NCI-H1048 (cell line): ENCODE results near the gene GLP1R.

ENCODE experiments used
- DNase-seq: peaks from one replicate; lab custom pipeline; 2025; lab: John Stamatoyannopoulos, UW

GLP1R gene

DNA sequence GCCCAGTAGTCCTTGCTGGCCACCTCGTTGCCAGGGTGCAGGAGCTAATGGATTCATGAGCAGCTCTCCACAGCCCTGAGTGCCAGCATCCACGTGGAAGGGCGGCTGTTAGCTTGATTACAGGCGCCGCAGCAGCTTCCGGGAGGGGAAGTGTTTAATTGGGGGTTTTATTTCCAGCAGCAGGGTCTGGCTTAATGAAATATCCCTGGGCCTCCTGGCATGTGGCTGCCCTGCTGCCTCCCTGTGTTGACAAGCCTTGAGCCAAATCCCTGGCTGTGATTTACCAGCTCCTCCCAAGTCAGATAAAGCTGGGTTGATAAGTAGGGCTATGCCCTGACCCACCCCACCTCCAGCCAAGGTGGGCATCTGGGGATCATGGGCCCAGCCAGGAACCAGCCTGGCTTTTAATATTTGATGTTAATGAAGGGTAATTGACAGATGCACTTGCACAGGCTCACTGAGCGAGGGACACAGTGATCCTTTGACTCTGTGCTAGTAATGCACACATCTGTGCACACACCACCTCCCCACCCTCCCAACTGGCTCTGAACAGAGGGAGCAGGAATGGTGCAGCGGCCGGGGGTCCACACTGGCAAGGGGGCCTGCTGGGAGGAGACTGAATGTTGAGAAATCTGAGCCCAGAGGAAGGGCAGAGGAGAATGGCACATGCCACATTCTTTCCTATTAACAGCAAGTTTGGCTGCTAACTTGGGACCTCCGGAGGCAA, 13.6 kb downstream of the GLP1R start:
- DNase-seq, result no peak

DNA sequence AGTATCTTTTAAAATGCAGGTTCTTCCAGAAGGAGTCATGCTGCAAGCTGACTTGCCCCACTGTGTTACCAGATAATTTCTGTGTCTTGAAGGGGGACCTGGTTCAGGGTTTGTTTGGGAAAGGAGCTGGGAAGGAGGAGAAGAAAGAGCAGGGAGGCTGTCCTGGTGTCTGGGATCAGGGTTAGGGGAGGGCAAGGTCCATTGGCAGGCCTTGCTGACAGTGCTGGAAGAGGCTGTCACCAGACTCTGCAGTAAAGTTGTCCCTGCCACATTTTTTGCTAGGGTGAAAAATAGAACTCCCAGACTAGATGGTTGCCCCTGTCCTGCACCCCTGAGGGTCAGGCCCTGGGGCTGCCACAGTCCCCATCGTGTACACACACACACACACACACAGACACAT, 14.9 kb downstream of the GLP1R start:
- no peak for DNase-seq

DNA sequence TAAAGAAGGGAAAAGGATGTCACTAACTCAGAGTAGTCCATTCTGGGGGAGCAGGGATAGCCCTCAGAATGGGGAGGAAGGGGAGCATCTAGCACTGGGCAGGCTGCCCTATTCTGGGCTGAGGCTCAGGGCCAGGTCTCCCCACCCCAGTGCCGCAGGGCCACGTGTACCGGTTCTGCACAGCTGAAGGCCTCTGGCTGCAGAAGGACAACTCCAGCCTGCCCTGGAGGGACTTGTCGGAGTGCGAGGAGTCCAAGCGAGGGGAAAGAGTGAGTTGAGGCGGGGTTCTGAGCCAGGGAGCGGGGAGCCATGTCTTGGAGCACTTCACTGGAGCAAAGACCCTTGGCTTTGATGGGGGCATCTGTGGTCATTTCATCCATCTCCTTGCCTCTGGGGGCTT, 17.0 kb downstream of the GLP1R start:
- no peak for DNase-seq

DNA sequence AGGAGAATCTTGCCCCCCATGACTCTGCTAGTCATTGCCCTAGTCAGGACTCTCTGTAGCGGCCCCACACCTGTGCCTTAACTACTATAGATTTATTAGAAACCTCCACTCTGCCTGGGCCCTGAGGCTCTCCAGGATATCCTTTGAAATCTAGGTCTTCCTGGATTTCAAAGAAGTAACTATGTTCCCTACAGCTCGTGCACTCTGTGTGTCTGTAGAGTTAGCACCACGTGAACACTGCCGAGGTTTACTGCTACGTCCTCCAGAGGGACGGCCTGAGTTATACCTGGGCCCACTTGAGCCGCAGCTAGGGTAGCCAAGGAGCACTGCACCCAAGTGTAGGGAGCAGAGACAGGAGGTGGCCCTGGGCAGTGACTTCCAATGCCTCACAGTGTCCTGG, 19.8 kb downstream of the GLP1R start:
- DNase-seq, result no peak

DNA sequence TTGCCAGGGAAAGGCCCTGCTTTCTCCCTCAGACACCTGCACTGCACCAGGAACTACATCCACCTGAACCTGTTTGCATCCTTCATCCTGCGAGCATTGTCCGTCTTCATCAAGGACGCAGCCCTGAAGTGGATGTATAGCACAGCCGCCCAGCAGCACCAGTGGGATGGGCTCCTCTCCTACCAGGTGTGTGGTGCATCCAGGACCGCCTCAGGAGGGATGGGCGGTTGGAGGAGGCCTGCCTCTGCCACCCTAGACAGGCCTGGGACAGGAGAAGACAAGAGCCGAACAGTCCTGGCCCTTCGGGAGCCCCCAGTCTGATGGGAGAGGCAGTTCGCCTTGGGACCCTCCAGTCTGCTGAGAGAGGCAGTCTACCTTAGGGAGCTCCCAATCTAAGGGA, 24.2 kb downstream of the GLP1R start:
- no peak for DNase-seq

DNA sequence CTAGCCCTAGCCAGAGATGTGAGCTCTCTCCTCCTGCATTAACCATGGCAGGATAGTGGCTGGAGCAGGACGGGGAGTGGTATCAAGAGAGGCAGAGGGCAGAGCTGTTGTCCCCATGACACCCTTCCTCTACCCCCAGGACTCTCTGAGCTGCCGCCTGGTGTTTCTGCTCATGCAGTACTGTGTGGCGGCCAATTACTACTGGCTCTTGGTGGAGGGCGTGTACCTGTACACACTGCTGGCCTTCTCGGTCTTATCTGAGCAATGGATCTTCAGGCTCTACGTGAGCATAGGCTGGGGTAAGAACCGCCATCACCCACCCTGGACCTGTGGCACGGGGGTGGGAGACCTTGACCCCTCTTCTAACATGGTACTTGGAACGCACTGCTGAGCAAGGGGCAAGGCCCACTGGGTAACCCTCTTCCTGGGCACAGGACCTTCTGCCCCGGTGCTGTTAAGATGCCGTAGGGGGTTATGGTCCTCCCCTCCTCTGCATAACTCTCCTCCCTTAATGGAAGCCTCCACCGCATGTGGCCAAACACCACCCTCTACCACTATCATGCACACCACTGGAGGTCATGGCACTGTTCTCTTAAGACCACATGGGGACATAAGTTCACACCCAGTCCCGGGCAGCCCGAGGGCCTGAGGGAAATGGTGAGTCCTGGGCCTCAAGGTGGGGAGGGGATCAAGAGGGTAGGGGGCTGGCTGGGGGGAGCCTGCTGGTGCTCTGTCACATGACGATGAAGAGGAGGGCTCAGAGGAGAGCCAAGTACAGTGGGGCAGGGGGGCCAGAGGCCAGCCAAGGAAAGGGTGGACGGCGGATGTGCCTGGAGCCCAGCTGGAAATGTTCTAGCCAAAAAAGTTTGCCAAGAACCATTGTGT, 25.1 kb downstream of the GLP1R start:
- DNase-seq, result no peak

DNA sequence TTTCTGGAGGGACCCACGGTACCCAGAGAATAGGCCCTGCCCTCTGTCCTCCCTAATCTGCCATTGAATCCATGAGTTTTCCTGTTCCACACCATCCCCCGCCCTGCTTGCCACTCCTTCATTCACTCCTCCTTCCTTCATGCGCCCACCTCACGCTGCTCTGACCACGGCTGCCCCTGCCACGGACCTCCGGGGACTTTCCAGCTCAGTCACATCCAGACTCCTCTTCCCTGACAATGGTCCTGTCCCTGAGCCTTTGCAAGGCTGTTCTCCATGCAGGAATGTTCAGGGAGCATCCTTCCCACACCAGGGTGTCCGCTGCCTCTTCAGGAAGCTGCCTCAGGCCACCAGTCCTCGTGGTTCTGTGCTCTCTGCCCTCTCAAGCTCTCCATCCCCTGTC, 25.9 kb downstream of the GLP1R start:
- DNase-seq, result no peak

DNA sequence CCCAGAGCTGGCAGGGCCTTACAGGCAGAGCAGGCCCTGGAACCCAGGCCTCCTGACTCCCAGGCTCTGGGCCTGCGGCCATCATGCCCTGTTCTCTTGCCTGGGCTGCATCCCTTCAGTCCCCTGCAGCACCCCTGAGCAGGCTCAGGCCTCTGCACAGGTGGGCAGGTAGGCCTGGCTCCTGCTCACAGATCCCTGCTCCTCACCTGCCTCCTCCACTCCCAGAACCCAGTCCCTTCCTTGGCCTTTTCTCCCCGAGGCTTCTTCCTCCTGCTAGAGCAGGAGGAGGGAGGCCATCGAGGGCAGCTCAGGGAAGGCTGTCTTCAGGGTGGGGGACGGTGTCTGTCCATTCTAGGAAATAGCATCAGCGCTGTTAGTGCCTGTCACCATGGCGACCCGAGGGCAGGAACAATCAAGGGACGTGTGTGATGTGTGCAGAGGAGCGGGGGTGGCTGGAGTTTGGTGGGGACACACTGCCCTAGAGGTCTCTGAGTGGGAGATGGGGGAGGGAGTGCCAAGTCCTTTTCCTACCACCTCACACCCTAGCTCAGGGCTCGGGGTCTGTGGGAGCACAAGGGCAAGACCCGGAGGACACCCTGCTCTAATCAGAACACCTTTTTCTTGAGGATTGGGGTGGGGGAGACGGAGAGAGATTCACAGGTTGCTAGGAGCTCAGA, 26.6 kb downstream of the GLP1R start:
- no peak for DNase-seq

DNA sequence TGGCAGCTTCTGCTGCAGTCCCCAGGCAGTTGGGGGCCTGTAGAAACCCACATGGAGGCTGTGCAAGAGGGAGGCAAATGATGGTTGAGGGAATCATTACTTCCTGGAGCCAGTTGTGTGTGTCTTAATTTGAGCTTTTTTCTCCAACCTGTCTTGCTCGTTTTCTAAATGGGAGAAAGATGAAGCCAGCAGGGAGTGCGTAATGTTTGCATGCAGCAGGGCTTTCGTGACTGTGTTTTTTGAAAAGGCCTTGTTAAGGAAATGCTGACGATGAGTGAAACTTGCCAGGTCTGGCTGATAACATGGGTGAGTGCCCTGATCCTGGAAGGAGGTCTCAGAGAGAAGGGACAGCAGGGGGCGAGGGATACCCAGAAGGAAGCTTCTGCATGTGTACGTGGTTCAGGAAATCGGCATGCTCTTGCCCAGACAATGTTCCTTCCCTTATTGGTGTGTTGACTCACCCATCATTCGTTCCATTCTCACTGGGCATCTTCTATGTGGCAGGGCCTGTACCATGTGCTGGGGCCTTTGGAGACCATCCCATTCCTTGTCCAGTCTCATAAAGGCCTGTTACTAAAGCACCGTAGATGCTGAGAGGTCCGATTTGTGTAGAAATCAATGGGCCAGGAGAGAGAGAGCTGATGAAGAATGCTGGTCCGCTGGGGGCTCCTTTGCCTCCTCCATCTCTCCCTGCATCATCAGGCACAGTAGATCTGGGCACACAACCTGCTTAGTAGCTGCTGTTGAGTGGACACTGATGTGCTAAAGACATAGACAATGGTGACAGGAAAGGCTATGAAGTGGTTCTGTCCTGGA, 27.4 kb downstream of the GLP1R start:
- no peak for DNase-seq

DNA sequence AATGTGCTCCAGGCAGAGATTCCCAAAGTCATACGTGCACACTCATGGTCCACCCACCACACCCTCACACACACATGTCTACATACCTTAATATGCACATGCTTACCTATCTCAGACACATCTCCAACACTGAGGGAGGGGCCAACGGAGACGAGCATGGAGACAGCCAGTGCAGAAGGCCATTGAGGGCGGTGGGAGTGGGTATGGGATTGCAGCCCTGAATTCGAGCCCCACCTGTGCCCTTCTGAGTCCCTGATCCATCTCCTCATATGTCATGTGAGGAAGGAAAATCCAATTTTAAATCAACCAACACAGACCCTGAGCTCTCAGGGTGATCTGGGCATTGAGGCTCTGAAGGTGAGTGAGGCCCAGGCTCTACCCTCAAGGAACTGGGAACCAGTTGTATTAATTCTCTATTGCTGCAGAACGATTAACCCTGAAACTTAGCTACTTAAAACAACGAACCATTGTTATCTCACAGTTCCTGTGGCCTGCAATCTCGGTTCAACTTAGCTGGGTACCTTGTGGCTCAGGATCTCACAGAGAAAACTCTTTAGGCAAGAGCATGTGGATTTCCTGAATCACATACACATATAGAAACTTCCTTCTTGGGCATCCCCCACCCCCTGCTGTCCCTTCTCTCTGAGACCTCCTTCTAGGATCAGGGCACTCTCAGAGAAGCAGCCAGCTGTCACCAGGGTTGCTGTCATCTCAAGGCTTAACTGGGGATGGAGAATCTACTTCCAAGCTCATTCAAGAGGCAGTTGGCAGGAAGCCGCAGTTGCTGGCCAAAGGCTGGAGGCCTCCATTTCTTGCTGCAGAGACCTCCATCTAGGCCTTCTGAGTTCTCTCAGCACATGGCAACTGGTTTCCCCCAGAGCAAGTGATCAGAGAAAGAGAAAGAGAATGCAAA, 28.3 kb downstream of the GLP1R start:
- no peak for DNase-seq

DNA sequence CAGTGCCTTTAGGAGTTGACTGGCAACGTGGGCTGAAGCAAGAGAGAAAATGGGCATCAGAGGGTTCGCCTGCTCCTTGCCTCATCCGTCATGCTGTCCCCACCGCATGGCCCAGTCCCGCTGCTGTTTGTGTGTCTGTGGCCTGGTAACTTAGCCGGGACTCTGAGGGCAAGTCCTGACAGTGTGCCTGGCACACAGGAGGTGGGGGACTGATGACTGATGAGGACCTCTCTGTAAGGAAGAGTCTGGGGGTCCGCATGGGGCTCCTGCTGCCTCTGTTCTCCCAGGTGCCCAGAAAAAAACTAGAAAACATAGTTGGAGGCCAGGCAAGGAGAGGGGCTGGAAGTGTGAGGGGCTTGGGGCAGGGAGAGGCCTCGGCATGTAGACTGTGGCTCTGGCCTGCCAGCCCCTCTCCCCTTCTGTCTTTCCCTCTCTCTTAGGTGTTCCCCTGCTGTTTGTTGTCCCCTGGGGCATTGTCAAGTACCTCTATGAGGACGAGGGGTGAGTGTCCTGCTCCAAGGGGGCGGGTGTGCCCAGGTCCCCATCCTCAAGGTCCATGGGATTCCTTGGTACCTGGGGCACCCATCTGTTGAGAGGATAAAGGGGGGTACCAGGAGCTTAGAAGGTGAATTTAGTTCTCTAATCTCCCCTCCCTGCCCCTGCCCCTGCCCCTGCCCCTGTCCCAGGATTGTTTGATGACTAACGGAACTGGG, 29.5 kb downstream of the GLP1R start:
- no peak for DNase-seq

DNA sequence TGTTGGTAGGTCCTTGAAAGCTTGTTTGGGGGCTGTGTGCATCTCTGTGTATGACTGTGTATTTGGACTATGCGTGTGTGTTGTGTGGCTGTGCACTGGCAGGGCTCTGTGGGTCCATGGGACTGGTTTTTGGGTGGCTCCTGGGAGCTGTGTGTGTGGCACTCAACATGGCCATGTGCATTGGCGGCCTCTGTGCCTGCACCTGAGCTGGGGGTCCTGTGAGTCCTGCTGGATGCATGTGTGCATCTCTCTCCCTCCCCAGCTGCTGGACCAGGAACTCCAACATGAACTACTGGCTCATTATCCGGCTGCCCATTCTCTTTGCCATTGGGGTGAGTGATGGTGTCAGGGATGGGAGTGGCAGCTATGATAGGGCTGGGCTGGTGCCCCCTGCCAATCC, 30.1 kb downstream of the GLP1R start:
- no peak for DNase-seq

DNA sequence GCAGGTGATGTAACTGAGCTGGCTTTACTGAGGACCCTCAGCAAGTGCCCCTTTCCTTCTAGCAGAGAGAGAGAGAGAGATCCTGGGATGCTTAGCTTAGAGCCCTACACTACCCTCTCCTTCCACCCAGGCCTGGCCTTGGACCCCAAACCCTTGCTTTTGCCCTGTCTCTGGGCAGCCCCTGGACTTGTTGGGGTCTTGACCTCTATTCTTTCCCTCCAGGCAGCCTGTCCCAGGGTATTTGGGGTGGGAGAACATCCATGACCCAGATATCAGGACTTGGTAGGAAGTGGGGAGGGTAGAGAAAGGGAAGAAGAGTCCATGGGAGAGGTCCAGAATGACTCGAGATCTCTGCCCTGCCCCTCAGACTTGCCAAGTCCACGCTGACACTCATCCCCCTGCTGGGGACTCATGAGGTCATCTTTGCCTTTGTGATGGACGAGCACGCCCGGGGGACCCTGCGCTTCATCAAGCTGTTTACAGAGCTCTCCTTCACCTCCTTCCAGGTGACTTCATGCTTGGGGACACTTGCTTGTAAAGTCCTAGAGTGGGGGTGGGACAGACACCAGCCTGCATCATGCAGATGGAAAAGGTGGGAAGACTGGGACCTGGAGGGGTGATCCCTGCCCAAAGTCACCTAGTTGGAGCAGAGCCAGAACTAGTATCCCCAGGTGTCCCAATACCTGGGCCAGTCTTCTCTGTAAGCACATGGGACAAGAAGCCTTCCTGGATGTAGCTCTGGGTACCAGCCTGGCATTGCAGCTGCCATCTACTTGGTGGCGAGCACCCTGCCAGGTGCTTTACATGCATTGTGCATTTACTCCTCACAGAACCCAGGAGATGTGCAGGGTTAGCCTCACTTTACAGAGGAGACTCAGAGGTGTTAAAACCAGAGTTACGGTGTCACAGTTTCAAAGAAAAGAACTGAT, 30.9 kb downstream of the GLP1R start:
- no peak for DNase-seq

DNA sequence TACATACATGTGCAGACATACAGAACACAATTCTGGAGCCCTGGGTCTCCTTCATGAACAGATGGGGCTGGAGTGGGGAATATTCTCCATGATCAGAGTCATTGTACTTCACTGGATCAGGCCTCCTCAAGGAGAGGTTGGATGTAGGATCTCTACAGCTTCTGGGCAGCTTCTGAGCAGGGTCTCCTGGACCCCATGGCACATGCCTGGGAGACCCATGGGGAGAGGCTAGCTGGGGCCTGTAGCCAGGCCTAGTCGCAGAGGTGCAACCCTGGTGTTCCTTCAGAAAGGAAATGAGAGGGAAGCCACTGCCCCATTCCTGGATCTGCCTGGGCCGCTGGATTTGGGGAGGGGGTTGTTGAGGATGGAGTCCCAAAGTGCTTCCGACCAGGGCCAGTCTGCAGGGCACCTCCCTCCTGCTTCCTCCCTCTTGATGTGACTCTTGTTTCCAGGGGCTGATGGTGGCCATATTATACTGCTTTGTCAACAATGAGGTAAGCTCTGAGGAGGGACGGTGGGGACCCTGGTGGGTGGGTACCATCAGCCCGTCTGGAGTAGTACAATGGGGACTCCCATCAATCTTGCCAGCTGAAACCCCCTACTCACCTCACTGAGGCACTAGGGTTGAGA, 31.8 kb downstream of the GLP1R start:
- no peak for DNase-seq

DNA sequence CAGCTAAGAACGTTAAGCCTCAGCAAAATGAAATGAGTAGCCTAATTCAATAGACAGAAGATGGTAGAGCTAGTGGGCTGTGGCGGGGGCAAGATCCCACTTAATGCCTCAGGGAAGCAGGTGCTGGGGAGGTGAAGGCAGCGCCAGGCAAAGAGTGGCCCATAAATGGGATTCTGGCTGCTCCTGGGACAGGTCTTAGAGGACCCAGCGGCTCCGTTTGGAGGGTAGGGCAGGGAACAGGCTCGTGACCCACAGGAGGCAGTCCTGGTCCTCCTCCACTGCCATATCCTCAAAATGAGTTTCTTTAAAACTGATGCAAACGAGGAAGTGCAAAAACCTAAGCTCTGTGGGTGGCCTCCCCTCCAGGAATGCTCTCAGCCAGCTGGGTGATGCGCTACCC, 33.7 kb downstream of the GLP1R start:
- no peak for DNase-seq

DNA sequence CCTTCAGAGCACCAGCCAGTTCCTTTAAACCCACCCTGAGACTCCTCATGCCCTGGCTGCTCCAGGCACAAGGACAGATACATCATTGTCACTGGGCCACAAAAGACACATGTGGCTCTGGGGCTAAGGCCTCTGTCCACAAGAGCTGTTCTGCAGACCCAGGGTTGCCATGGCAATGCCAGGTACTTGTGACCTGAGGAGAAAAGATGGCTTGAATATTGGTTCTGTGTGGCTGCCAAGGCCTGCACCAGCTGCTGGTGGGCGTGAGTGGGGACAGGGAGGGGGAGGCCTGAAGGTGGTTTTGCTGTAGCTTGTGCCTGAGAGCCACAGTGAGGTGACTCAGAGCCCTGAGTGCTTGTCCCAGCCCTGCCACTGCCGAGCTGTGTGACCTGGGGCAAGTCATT, 34.7 kb downstream of the GLP1R start:
- DNase-seq, result no peak

DNA sequence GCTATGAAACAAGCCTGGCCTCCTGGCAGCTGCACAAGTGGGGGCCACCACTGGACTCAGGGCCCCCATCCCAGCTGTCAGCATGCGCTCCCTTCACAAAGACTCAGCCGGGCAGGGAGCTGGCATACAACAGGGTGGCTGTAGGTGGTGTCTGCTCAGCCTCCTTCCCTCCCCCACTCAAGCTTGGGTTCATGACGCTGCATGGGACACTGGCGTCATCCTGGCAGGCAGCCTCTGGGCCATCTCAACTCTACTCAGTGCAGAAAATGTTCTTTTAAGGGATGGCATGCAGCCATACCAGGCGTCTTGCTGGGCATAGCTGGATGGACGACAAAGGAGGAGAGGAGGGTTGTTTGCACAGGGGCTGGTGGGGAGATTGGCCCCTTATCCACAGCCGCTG, 35.9 kb downstream of the GLP1R start:
- no peak for DNase-seq

DNA sequence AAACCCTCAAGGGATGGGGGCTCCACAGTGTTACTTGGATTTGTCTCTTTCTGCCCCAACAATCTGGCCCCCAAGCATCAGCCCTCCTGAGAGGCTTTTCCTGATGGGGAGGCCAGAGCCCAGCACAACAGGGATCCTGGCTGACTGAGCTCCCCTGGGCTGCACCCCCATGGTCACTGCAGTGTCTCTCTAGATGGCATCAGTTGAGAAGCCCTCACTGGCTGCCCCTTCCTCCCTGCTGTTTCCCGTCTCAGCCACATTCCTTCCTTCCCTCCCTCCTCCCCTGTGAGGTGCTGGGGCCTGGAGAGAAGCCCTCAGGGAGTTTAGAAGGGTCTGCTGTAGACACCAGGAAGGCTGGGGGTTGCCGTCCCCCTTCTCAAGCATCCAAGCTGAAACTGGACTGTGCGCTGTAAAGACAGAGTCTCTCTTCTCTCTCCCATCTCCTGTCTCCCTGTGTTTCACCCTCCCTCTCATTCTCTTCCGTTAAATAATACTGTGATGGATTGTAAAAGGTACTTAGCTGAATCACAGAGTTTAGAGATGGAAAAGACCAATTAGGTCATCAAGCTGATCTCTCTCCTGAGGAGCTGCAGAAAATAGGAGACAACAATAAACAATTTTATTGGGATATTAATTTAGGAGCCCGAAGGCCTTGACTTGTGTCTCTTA, 36.7 kb downstream of the GLP1R start:
- no peak for DNase-seq
